Measurements from ENCODE around the gene CCDC33.
"Not testable (repeated sequence)": the region's sequence is repeated elsewhere in the genome, so short reads cannot be mapped to it uniquely, and the experiment has no call there.

The CCDC33 gene

GRCh38 chr15:74349241-74349778 is 113.2 kb downstream of the CCDC33 start:
- ChIA-PET POLR2A (no interaction called here), CTCF (no interaction called here)
- Histone ChIP-seq H3K4me1 (ENCODE audit: control extremely low read depth in 1 of 4, control insufficient read depth in 4 of 4, insufficient read depth in 4 of 4, low read length in 3 of 4) (no peaks in the 10 kb centered on the region), H3K27me3 (replicated peaks in 2 of 5; ENCODE audit: control insufficient read depth in 4 of 5, insufficient read depth in 5 of 5, low read length in 4 of 5) (peaks cover 0 to 2% (median 0%) of the 10 kb centered on the region in 5 experiments), H3K4me3 (ENCODE audit: control insufficient read depth in 1 of 7, extremely low read depth in 1 of 7, insufficient read depth in 4 of 7, low read depth in 2 of 7, low read length in 6 of 7) (no peak overlapping the region), H3K9me3 (ENCODE audit: control extremely low read depth in 1 of 5, control insufficient read depth in 4 of 5, insufficient read depth in 2 of 5, low read depth in 1 of 5, low read length in 4 of 5) (peaks cover 0 to 3% (median 0%) of the 10 kb centered on the region in 5 experiments), H3K27ac (ENCODE audit: insufficient read depth in 1 of 2, low read depth in 1 of 2, low read length in 2 of 2, poor library complexity in 1 of 2, severe bottlenecking in 2 of 2) (no peak overlapping the region), H3K36me3 (ENCODE audit: control insufficient read depth in 4 of 4, insufficient read depth in 4 of 4, low read length in 3 of 4) (no peaks in the 10 kb centered on the region)
- no peak for DNase-seq
- 100% methylated on average over 2 of the region's 3 CpGs for WGBS (ENCODE audit: insufficient coverage)

- peaks cover 0 to 2% (median 0%) of the 10 kb centered on the region in 5 experiments for H3K27me3 ChIP-seq (replicated peaks in 2 of 5; ENCODE audit: control insufficient read depth in 4 of 5, insufficient read depth in 5 of 5, low read length in 4 of 5)
- POLR2A ChIA-PET = no interaction called here
- no peak overlapping the region for H3K4me3 ChIP-seq (ENCODE audit: control insufficient read depth in 1 of 7, extremely low read depth in 1 of 7, insufficient read depth in 4 of 7, low read depth in 2 of 7, low read length in 6 of 7)
- H3K36me3 ChIP-seq (ENCODE audit: control insufficient read depth in 4 of 4, insufficient read depth in 4 of 4, low read length in 3 of 4) = no peaks in the 10 kb centered on the region
- no peaks in the 10 kb centered on the region for H3K4me1 ChIP-seq (ENCODE audit: control extremely low read depth in 1 of 4, control insufficient read depth in 4 of 4, insufficient read depth in 4 of 4, low read length in 3 of 4)
- H3K27ac ChIP-seq (ENCODE audit: insufficient read depth in 1 of 2, low read depth in 1 of 2, low read length in 2 of 2, poor library complexity in 1 of 2, severe bottlenecking in 2 of 2) = no peak overlapping the region
- CTCF ChIA-PET = interaction anchor here (0.6 to 1.2 kb wide), 2 partner anchors 12 to 132 kb away, joined by 3 read pairs; no protein-coding TSS in a partner anchor
- DNase-seq = no peak
- WGBS (ENCODE audit: insufficient coverage) = 94% methylated on average over 13 of the region's 14 CpGs
- H3K9me3 ChIP-seq (ENCODE audit: control extremely low read depth in 1 of 5, control insufficient read depth in 4 of 5, insufficient read depth in 2 of 5, low read depth in 1 of 5, low read length in 4 of 5) = peaks cover 0 to 3% (median 0%) of the 10 kb centered on the region in 5 experiments
Measured at GRCh38 chr15:74350295-74351275, 114.5 kb downstream of the CCDC33 start.

GRCh38 chr15:74351670-74352069 is 115.5 kb downstream of the CCDC33 start:
- no peak overlapping the region for H3K27ac ChIP-seq (ENCODE audit: insufficient read depth in 1 of 2, low read depth in 1 of 2, low read length in 2 of 2, poor library complexity in 1 of 2, severe bottlenecking in 2 of 2)
- DNase-seq = no peak
- ChIA-PET POLR2A (no interaction called here), CTCF (interaction anchor here (0.9 kb wide), 1 partner anchor 17 kb away, joined by 3 read pairs; no protein-coding TSS in a partner anchor)
- WGBS (ENCODE audit: insufficient coverage) = 79% methylated on average over 2 of the region's 3 CpGs
- peaks cover 0 to 3% (median 0%) of the 10 kb centered on the region in 5 experiments for H3K9me3 ChIP-seq (ENCODE audit: control extremely low read depth in 1 of 5, control insufficient read depth in 4 of 5, insufficient read depth in 2 of 5, low read depth in 1 of 5, low read length in 4 of 5)
- H3K36me3 ChIP-seq (ENCODE audit: control insufficient read depth in 4 of 4, insufficient read depth in 4 of 4, low read length in 3 of 4) = no peaks in the 10 kb centered on the region
- H3K27me3 ChIP-seq (replicated peaks in 2 of 5; ENCODE audit: control insufficient read depth in 4 of 5, insufficient read depth in 5 of 5, low read length in 4 of 5) = peaks cover 0 to 2% (median 0%) of the 10 kb centered on the region in 5 experiments
- no peaks in the 10 kb centered on the region for H3K4me1 ChIP-seq (ENCODE audit: control extremely low read depth in 1 of 4, control insufficient read depth in 4 of 4, insufficient read depth in 4 of 4, low read length in 3 of 4)
- no peak overlapping the region for H3K4me3 ChIP-seq (ENCODE audit: control insufficient read depth in 1 of 7, extremely low read depth in 1 of 7, insufficient read depth in 4 of 7, low read depth in 2 of 7, low read length in 6 of 7)

GRCh38 chr15:74352393-74352910 is 116.3 kb downstream of the CCDC33 start:
- ChIA-PET POLR2A (no interaction called here), CTCF (interaction anchor here (0.9 kb wide), 1 partner anchor 18 kb away, joined by 3 read pairs; no protein-coding TSS in a partner anchor)
- no peaks in the 10 kb centered on the region for H3K4me1 ChIP-seq (ENCODE audit: control extremely low read depth in 1 of 4, control insufficient read depth in 4 of 4, insufficient read depth in 4 of 4, low read length in 3 of 4)
- peaks cover 0 to 3% (median 0%) of the 10 kb centered on the region in 5 experiments for H3K9me3 ChIP-seq (ENCODE audit: control extremely low read depth in 1 of 5, control insufficient read depth in 4 of 5, insufficient read depth in 2 of 5, low read depth in 1 of 5, low read length in 4 of 5)
- H3K27me3 ChIP-seq (replicated peaks in 2 of 5; ENCODE audit: control insufficient read depth in 4 of 5, insufficient read depth in 5 of 5, low read length in 4 of 5) = peaks cover 0 to 2% (median 0%) of the 10 kb centered on the region in 5 experiments
- 94% methylated on average over 2 of the region's 3 CpGs for WGBS (ENCODE audit: insufficient coverage)
- no peaks in the 10 kb centered on the region for H3K36me3 ChIP-seq (ENCODE audit: control insufficient read depth in 4 of 4, insufficient read depth in 4 of 4, low read length in 3 of 4)
- no peak overlapping the region for H3K4me3 ChIP-seq (ENCODE audit: control insufficient read depth in 1 of 7, extremely low read depth in 1 of 7, insufficient read depth in 4 of 7, low read depth in 2 of 7, low read length in 6 of 7)
- no peak for DNase-seq
- no peak overlapping the region for H3K27ac ChIP-seq (ENCODE audit: insufficient read depth in 1 of 2, low read depth in 1 of 2, low read length in 2 of 2, poor library complexity in 1 of 2, severe bottlenecking in 2 of 2)

- H3K27me3 ChIP-seq (replicated peaks in 2 of 5; ENCODE audit: control insufficient read depth in 4 of 5, insufficient read depth in 5 of 5, low read length in 4 of 5); H3K9me3 ChIP-seq (ENCODE audit: control extremely low read depth in 1 of 5, control insufficient read depth in 4 of 5, insufficient read depth in 2 of 5, low read depth in 1 of 5, low read length in 4 of 5); H3K27ac ChIP-seq (ENCODE audit: insufficient read depth in 1 of 2, low read depth in 1 of 2, low read length in 2 of 2, poor library complexity in 1 of 2, severe bottlenecking in 2 of 2); H3K4me3 ChIP-seq (ENCODE audit: control insufficient read depth in 1 of 7, extremely low read depth in 1 of 7, insufficient read depth in 4 of 7, low read depth in 2 of 7, low read length in 6 of 7); POLR2A ChIA-PET; H3K4me1 ChIP-seq (ENCODE audit: control extremely low read depth in 1 of 4, control insufficient read depth in 4 of 4, insufficient read depth in 4 of 4, low read length in 3 of 4); H3K36me3 ChIP-seq (ENCODE audit: control insufficient read depth in 4 of 4, insufficient read depth in 4 of 4, low read length in 3 of 4); DNase-seq: not testable (repeated sequence)
- WGBS (ENCODE audit: insufficient coverage) = 95% methylated on average over 2 of the region's 2 CpGs
- CTCF ChIA-PET = interaction anchor here (0.6 kb wide), 1 partner anchor 654 kb away, joined by 3 read pairs; no protein-coding TSS in a partner anchor
Measured at GRCh38 chr15:74353992-74354391, 117.9 kb downstream of the CCDC33 start.

- CTCF ChIA-PET = not testable (repeated sequence)
Measured at GRCh38 chr15:74356050-74356449, 119.9 kb downstream of the CCDC33 start.

More at GRCh38 chr15:74356050-74356449, 119.9 kb downstream of the CCDC33 start:
- H3K4me1 ChIP-seq (ENCODE audit: control extremely low read depth in 1 of 4, control insufficient read depth in 4 of 4, insufficient read depth in 4 of 4, low read length in 3 of 4); DNase-seq; POLR2A ChIA-PET; H3K9me3 ChIP-seq (ENCODE audit: control extremely low read depth in 1 of 5, control insufficient read depth in 4 of 5, insufficient read depth in 2 of 5, low read depth in 1 of 5, low read length in 4 of 5); H3K36me3 ChIP-seq (ENCODE audit: control insufficient read depth in 4 of 4, insufficient read depth in 4 of 4, low read length in 3 of 4); H3K27ac ChIP-seq (ENCODE audit: insufficient read depth in 1 of 2, low read depth in 1 of 2, low read length in 2 of 2, poor library complexity in 1 of 2, severe bottlenecking in 2 of 2); H3K27me3 ChIP-seq (replicated peaks in 2 of 5; ENCODE audit: control insufficient read depth in 4 of 5, insufficient read depth in 5 of 5, low read length in 4 of 5); H3K4me3 ChIP-seq (ENCODE audit: control insufficient read depth in 1 of 7, extremely low read depth in 1 of 7, insufficient read depth in 4 of 7, low read depth in 2 of 7, low read length in 6 of 7): not testable (repeated sequence)
- 96% methylated on average over 4 of the region's 6 CpGs for WGBS (ENCODE audit: insufficient coverage)

Data from common myeloid progenitor, CD34-positive (primary cell).